HG03575 (cell line): ENCODE measurements around the gene SACS.
"Not testable (repeated sequence)": the region's sequence is repeated elsewhere in the genome, so short reads cannot be mapped to it uniquely, and the experiment has no call there.

Source experiments
- ATAC-seq: cut with Tn5 transposase; IDR thresholded peaks from one replicate; pipeline ENCODE4 v1.9.1; 2021; ENCODE audit not compliant: unreplicated experiment, insufficient number of reproducible peaks, low FRiP score; ENCODE audit errors: extremely low read depth

SACS gene

DNA sequence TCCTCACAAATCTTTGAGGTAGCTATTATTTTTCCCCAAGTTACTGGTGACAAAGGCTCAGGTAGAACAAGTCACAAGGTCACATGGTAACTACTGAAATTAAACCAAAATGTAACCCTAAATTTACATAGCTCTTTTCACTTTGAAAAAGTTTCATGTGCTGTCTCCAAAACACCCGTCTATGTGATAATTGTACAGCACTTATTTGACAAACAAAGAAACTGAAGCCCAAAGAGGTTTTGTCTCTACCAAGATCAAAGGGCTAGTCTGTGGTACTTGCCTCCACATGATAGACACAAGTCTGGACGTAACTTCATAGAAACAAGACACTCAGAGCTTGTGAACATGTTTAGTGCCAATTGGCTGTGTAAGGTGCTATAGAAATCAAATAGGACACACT, 108.3 kb downstream of the SACS start:
- no peak for ATAC-seq

DNA sequence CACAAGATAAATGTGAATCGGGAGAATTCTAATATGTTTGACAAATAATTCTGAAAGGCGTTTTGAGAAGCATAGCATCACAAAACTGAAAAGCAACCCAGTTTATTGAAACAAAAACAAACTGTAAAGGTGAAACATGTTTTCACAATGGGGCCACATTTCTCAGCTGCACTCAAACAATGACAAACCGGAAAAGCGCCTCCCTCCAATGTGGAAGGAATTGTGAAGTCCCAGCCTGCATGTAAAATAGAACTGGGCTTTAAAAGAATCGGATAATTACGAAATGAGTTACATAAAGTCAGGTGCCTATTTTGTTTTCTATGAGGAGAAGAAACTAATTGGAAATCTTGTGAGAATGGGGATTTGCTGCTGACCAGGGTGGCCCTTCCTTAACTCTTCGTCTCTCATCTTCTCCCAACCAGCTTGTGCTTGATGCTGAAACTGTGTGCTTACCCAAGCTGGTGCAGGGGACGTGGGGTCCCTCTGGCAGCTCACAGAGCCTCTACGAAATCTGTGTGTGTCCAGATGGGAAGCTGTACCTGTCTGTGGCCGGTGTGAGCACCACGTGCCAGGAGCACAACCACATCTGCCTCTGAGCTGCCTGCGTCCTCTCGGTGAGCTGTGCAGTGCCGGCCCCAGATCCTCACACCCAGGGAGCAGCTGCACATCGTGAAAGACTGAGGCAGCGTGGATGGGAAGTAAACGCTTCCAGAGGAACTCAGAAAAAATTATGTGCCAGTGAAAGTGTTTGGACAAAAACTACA, 109.4 kb downstream of the SACS start:
- ATAC-seq = no peak

DNA sequence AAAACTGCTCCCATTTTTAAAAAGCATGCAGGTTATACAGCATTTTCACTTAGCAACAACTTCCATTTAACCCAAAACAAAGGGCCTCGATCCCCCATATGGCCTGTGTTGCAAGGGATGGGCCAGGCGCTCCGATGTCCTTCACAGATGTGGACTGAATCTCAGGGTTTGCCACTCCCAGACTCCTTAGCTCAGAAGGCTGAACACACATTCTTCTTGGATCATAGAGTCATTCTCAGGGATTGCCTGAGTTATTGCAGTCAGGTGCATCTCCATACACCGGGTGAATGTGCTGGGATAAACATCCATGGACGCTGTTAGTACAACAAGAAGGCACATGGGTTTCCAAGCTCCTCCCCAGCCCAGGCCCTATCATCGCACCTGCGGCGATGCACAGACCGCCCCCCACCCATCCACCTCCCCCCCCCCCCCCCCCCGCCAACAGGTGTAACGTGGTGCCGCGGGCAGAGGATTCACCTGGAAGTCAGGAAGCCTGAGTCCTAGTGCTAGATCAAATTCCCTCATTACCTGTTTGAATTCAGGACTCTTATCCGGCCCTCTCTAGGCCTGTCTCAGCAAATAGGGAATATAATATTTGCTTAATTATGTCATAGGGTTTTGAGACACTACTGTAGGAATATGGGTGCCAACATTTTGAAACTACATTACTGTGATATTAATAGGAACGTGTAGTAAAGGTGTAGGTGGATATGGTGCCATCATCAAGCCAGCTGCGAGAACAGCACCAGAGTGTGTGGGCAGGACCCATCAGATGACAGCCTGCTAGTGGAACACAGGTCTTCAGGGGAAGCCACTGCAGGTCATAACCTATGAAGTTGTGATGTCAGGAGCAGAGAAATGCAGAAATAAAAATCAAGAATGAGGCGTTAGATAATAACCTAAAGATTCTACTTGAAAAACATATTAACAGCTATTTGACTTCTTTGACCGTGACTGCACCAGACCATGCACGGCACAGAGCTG, 110.9 kb downstream of the SACS start:
- ATAC-seq = no peak

DNA sequence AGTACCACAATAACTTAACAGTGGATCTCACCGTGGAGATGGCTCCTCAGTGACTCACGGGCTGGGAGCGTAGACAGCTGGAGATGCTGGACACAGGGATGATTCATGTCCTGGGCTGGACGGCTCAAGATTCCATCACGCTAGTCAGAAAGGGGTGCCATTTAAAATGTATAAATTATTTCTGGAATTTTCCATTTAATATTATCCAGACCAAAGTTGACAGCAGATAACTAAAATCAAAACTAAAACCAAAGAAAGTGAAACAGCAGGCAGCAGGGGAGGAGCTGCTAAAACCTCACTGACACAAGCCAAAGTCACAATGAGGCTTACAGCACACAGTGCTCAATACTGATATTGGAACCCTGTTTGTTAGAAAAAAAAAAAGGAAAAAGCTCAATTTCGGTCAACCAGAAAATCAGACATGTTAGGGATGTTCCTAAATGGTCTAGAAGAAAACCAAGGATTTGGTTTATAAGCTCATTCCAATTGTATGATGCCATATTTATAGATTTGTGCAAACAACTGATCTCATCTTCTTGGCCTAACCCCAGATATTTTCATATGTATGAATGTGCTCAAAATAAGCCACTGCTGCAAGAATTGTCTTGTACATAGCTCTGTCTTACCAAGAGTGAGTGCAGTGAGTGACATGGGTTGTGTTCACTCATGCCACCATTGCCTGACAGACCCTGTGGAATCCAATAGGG, 111.8 kb downstream of the SACS start:
- peak; percentile 35 for ATAC-seq

DNA sequence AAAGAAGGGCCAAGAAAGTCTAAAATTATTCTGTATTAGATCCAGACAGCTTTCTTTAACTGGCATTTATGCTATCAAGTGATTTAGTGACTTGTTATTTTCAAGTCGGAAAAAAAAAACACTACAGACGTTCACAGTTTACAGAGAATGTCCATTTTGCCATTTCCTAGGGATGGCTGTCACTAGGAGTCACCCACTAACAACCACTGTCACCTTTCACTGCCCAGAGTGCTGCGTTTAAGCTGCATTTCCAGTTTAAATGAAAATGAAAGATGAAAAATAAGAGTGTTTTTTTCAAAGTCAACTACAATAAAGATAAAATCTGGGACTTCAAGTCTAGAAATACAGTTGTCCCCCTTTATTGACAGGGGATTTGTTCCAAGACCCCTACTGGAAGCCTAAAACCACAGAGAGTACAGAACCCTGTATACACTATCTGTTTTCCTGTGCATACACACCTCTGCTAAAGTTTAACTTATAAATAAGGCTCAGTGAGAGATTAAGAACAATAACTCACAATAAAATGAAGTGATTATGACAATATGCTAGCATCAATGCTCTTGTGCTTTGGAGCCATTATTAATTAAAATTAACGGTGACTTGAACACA, 112.5 kb downstream of the SACS start:
- no peak for ATAC-seq

DNA sequence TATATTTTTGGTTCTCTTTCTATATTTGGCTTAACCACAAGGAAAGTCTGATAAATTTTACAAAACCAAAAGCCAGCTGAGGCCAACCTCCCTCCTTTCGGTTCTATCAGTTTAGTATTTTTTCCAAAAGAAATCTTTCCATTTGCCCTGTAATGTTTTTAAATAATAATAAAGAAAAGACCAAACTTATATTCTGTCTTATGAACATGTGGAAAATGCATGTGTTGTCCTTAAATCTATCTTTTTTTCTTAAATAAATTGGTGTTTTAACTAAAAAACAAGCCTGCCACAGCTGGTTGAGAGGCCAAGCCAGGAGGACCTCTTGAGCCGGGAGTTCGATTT, 113.6 kb downstream of the SACS start:
- no peak for ATAC-seq

DNA sequence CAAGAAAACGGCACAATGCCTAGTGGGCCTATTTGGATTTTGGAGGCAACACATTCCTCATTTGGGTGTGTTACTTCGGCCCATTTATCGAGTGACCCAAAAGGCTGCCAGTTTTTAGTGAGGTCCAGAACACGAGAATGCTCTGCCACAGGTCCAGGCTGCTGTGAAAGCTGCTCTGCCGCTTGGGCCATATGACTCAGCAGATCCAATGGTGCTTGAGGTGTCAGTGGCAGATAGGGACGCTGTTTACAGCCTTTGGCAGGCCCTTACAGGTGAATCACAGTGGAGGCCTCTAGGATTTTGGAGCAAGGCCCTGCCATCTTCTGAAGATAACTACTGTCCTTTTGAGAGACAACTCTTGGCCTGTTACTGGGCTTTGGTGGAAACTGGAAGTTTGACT, 118.7 kb downstream of the SACS start:
- ATAC-seq = not testable (repeated sequence)

DNA sequence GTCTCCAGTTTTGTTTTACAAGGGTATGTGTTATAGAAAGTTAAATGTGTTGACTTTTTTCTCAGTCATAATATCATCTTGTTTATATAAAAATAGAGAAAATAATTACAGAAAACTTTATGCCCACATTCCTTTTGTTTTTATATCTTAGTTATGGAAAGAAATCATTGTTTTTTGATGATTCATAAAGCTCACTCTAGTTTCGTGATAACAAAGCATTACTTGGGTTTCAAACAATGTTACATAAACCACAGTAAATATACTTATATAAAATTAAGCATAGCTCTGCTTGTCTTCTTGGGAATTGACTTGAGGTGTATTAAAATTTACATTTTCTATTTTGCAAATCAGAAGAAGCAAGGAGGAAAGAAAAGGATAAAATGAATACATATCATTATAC, 140.9 kb downstream of the SACS start:
- no peak for ATAC-seq

DNA sequence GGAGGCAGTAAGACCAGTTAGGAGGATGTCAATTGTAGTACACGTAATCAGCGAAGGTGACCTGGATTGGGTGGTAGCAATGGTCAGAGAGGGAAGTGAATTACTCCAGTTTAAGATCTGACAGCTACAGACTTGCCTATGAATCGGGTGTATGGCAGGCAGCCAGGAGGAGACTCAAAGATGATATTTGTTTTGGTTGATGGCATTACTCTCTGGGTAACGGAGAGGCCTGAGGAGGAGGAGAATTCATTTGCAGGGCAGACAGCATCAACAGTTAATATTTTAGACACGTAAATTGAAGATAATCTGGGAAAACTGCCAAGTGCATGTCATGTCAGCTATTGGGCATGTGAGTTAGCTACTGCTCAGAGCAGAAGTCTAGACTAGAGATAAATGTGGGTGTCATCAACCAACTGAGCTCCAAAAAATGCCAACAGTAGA, 143.6 kb downstream of the SACS start:
- ATAC-seq = no peak

DNA sequence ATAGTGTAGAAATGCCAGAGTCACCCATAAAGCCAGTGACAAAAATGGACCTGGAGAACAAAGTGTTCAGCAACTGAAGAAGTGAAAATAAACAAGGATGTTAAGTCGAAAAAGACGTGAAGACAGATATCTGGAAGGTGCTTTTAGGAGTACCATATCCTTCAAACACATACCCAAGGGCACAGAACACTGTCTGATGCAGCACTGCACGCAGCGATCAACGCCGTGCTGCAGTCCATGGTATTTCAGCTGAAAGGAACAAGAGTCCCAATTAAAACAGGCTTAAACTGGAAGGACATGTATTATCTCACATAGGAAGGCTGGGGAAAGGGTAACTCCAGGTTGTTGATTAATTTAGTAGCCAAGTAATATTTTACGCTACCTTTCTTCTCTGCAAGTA, 144.5 kb downstream of the SACS start:
- ATAC-seq = no peak

DNA sequence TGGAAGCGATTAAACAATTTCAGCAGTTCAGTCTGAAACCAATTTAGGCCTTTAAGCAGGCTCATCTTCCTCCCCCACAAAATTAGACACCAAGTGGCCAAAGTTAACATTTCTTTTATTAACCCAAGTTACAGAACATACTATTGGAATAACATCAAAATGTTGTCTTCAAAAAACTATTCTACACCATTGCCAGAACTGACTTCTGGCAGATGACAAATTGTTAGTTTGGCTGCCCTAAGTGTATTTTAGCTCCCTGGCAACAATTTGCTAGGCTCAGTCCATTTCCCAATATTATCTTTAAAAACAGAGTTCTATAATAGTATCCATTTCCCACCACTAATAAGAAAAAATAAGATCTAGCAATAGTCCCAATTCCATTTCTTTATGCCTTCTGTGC, 144.9 kb downstream of the SACS start:
- ATAC-seq = no peak

DNA sequence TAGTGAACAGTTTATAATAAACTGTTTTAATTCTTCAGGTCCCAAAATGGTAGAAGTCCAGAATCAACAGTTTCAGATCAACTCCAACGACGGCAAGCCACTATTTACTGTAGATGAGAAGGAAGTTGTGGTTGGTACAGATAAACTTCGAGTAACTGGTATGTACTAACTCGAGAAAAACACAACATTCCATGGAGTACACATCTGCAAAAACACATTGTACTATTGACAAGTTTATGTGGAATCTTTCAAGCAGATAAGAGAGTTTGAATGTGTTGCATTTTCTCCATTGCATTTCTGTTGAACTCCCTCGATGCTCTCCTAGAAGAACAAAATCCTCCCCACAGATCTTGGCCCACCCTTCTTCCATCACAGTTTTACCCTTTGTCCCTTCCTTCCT, 154.2 kb downstream of the SACS start:
- no peak for ATAC-seq
